Measurements from ENCODE around the gene NVL. TPM values are rescaled to one million over a fixed set of nuclear protein-coding genes. Genes with fewer than 3 reads are reported as not detected.

The NVL gene
- total and polyA plus RNA-seq, 2 donors (not counting 3 experiments of a cell fraction or from before 2014, with no cell fraction given) = 16.7 to 30.3 TPM

- DNase-seq (ENCODE audit: low read depth, low spot score) (no peak), FAIRE-seq (no peak)
- dilution Hi-C loops (cut with MboI; ENCODE audit: extremely low pct_ligation_motif_present, low sequenced_read_pairs) = no loop called here
- Histone ChIP-seq H3K27me3 (ENCODE audit: control insufficient read depth in 2 of 2, insufficient read depth in 2 of 2, low read length in 2 of 2) (no peaks in the 10 kb centered on the region), H3K9ac (replicated peaks; ENCODE audit: extremely low read depth, insufficient read depth, low read length) (no peak overlapping the region), H3K4me1 (ENCODE audit: control insufficient read depth, extremely low read depth, insufficient read depth, low read length) (peaks cover 5% of the 10 kb centered on the region), H2AFZ (ENCODE audit: low read depth, low read length) (no peak overlapping the region), H3K4me2 (ENCODE audit: insufficient read depth, low read length) (no peak overlapping the region), H3K4me3 (replicated peaks in 1 of 3; ENCODE audit: insufficient read depth in 1 of 3, low read depth in 1 of 3, low read length in 3 of 3) (no peak overlapping the region), H3K36me3 (ENCODE audit: control insufficient read depth in 2 of 2, extremely low read depth in 1 of 2, insufficient read depth in 2 of 2, low read length in 2 of 2) (peaks cover 7 to 15% of the 10 kb centered on the region in 2 experiments), H4K20me1 (replicated peaks; ENCODE audit: control insufficient read depth, extremely low read depth, insufficient read depth, low read length) (no peaks in the 10 kb centered on the region), H3K9me3 (replicated peaks; ENCODE audit: control insufficient read depth, insufficient read depth, low read length) (no peaks in the 10 kb centered on the region), H3K27ac (ENCODE audit: insufficient read depth, low read depth, low read length) (no peak overlapping the region), H3K79me2 (ENCODE audit: control insufficient read depth, insufficient read depth, low read length) (no peaks in the 10 kb centered on the region), H3K9me1 (replicated peaks; ENCODE audit: control insufficient read depth, extremely low read depth, insufficient read depth, low read length) (no peaks in the 10 kb centered on the region)
- BruUV-seq (replicated peaks) = no TSS peak
- ChIA-PET POLR2A (interaction anchor here (0.6 kb wide), 1 partner anchor 122 kb away, joined by 3 read pairs; the partner anchor contains the start of gene DEGS1), CTCF (interaction anchor here (0.8 to 1.3 kb wide), 3 partner anchors 10 to 189 kb away, joined by 3 read pairs; no protein-coding TSS in a partner anchor)
- intact Hi-C loops (cut with micrococcal nuclease) = no loop called here
- TF ChIP-seq FOS (IDR thresholded peaks at IDR 0.05; ENCODE audit: borderline replicate concordance, insufficient read depth, low read length) (no peak), MAX (IDR thresholded peaks at IDR 0.05; ENCODE audit: insufficient read depth, insufficient read length) (no peak)
Observed at GRCh38 chr1:224304767-224305166, 25.2 kb downstream of the NVL start.

GRCh38 chr1:224302947-224303346 is 27.0 kb downstream of the NVL start:
- peaks cover 10 to 25% of the 10 kb centered on the region in 2 experiments for H3K36me3 ChIP-seq (ENCODE audit: control insufficient read depth in 2 of 2, extremely low read depth in 1 of 2, insufficient read depth in 2 of 2, low read length in 2 of 2)
- H4K20me1 ChIP-seq (replicated peaks; ENCODE audit: control insufficient read depth, extremely low read depth, insufficient read depth, low read length) = no peaks in the 10 kb centered on the region
- H3K27ac ChIP-seq (ENCODE audit: insufficient read depth, low read depth, low read length) = no peak overlapping the region
- no peak for TF ChIP-seq MAX (IDR thresholded peaks at IDR 0.05; ENCODE audit: insufficient read depth, insufficient read length)
- TF ChIP-seq EZH2 (IDR thresholded peaks at IDR 0.05; ENCODE audit: borderline replicate concordance, low read depth, low read length, severe bottlenecking) = no peak
- TF ChIP-seq POLR2AphosphoS5 (IDR thresholded peaks at IDR 0.05; ENCODE audit: insufficient read depth, low read depth, low read length) = no peak
- no peak for TF ChIP-seq GATA2 (IDR thresholded peaks at IDR 0.05; ENCODE audit: insufficient read depth, insufficient read length, low read depth, low read length)
- TF ChIP-seq CTCF (IDR thresholded peaks at IDR 0.05; ENCODE audit: extremely low read depth in 1 of 2, insufficient read depth in 1 of 2, low read depth in 1 of 2, low read length in 2 of 2) = no peak
- no peak for TF ChIP-seq POLR2A (IDR thresholded peaks at IDR 0.05; ENCODE audit: low read depth, low read length)
- H3K4me2 ChIP-seq (ENCODE audit: insufficient read depth, low read length) = no peak overlapping the region
- intact Hi-C loops (cut with micrococcal nuclease) (no loop called here), dilution Hi-C loops (cut with MboI; ENCODE audit: extremely low pct_ligation_motif_present, low sequenced_read_pairs) (no loop called here)
- H3K9me1 ChIP-seq (replicated peaks; ENCODE audit: control insufficient read depth, extremely low read depth, insufficient read depth, low read length) = no peaks in the 10 kb centered on the region
- no peak overlapping the region for H2AFZ ChIP-seq (ENCODE audit: low read depth, low read length)
- H3K9me3 ChIP-seq (replicated peaks; ENCODE audit: control insufficient read depth, insufficient read depth, low read length) = no peaks in the 10 kb centered on the region
- no peak overlapping the region for H3K4me3 ChIP-seq (replicated peaks in 1 of 3; ENCODE audit: insufficient read depth in 1 of 3, low read depth in 1 of 3, low read length in 3 of 3)
- H3K79me2 ChIP-seq (ENCODE audit: control insufficient read depth, insufficient read depth, low read length) = no peaks in the 10 kb centered on the region
- ChIA-PET POLR2A (no interaction called here), CTCF (interaction anchor here (0.7 to 1.3 kb wide), 2 partner anchors 154 to 187 kb away, joined by 3 read pairs; no protein-coding TSS in a partner anchor)
- no peak overlapping the region for H3K9ac ChIP-seq (replicated peaks; ENCODE audit: extremely low read depth, insufficient read depth, low read length)
- peaks cover 5% of the 10 kb centered on the region for H3K4me1 ChIP-seq (ENCODE audit: control insufficient read depth, extremely low read depth, insufficient read depth, low read length)
- no TSS peak for BruUV-seq (replicated peaks)
- no peaks in the 10 kb centered on the region for H3K27me3 ChIP-seq (ENCODE audit: control insufficient read depth in 2 of 2, insufficient read depth in 2 of 2, low read length in 2 of 2)
- no peak for FAIRE-seq
- no peak for DNase-seq (ENCODE audit: low read depth, low spot score)

All from endothelial cell of umbilical vein (primary cell).